OCI-LY3 (cell line): ENCODE results near the gene IQCE.

Source experiments
- EZH2phosphoT487 ChIP-seq: fragments of 200-600 bp; shearing (Covaris generic); IDR thresholded peaks from 2 replicates; pipeline ENCODE4 v1.6.1; 2018; ENCODE audit warnings: antibody characterized with exemption, mixed run types, low read depth
- TF ChIP-seq, protein P1 (sequence below): fragments of 200-600, 300-600 bp; sonication (generic); IDR thresholded peaks from 2 replicates; pipeline ENCODE4 v1.5.1; 2014; ENCODE audit warnings: antibody characterized with exemption, low read length, low read depth

GRCh38 chr7:2638224-2638991 lies 79.6 kb downstream of the IQCE start:
- TF ChIP-seq, protein P1, sequence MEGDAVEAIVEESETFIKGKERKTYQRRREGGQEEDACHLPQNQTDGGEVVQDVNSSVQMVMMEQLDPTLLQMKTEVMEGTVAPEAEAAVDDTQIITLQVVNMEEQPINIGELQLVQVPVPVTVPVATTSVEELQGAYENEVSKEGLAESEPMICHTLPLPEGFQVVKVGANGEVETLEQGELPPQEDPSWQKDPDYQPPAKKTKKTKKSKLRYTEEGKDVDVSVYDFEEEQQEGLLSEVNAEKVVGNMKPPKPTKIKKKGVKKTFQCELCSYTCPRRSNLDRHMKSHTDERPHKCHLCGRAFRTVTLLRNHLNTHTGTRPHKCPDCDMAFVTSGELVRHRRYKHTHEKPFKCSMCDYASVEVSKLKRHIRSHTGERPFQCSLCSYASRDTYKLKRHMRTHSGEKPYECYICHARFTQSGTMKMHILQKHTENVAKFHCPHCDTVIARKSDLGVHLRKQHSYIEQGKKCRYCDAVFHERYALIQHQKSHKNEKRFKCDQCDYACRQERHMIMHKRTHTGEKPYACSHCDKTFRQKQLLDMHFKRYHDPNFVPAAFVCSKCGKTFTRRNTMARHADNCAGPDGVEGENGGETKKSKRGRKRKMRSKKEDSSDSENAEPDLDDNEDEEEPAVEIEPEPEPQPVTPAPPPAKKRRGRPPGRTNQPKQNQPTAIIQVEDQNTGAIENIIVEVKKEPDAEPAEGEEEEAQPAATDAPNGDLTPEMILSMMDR: no peak
- no peak for TF ChIP-seq EZH2phosphoT487
